MCF 10A (cell line): ENCODE results near the gene SQOR. TPM values are rescaled to one million over a fixed set of nuclear protein-coding genes. Genes with fewer than 3 reads are reported as not detected.
A peak's percentile ranks its signal among the peaks of the same experiment; 100 is the strongest.

ENCODE experiments used
- BruUV-seq: library from RNA; stranded (reverse); fragments of 400-500 nt; replicated peaks from 2 replicates; lab custom pipeline; 2021; lab: Mats Ljungman, UMichigan
- CTCF ChIA-PET: fragments of 300-600 bp; sonication (Branson Sonifier 250); formaldehyde crosslinking; extraction: SDS; loops from one replicate; lab custom pipeline; 2021; ENCODE audit warnings: antibody characterized with exemption, inconsistent platforms; lab: Yijun Ruan, JAX
- POLR2A ChIA-PET: fragments of 300-600, 350-650 bp; sonication (Branson Sonifier 250); formaldehyde crosslinking; extraction: SDS; loops from one replicate; lab custom pipeline; 2020; ENCODE audit warnings: antibody characterized with exemption, inconsistent platforms; lab: Yijun Ruan, JAX
- DNase-seq: peaks from one replicate; pipeline ENCODE4 v3.0.0-alpha.2; 2018; ENCODE audit not compliant: unreplicated experiment
- H3K27ac Mint-ChIP-seq: one replicate; pipeline ENCODE4 v1.8.0; 2022; ENCODE audit warnings: mild to moderate bottlenecking, low read depth, mixed read lengths; ENCODE audit not compliant: unreplicated experiment
- H3K27me3 Mint-ChIP-seq: one replicate; pipeline ENCODE4 v1.8.0; 2022; ENCODE audit warnings: mixed read lengths; ENCODE audit not compliant: insufficient read depth, unreplicated experiment
- H3K36me3 Mint-ChIP-seq: one replicate; pipeline ENCODE4 v1.8.0; 2022; ENCODE audit warnings: mild to moderate bottlenecking, moderate library complexity, mixed read lengths; ENCODE audit not compliant: insufficient read depth, unreplicated experiment
- H3K4me1 Mint-ChIP-seq: one replicate; pipeline ENCODE4 v1.8.0; 2022; ENCODE audit warnings: mixed read lengths; ENCODE audit not compliant: insufficient read depth, unreplicated experiment
- H3K4me3 Mint-ChIP-seq: one replicate; pipeline ENCODE4 v1.8.0; 2022; ENCODE audit warnings: mild to moderate bottlenecking, moderate library complexity, mixed read lengths; ENCODE audit not compliant: unreplicated experiment
- H3K9me3 Mint-ChIP-seq: one replicate; pipeline ENCODE4 v1.8.0; 2022; ENCODE audit warnings: mixed read lengths; ENCODE audit not compliant: unreplicated experiment
- CTCF ChIP-seq: fragments of 200-600 bp; IDR thresholded peaks from one replicate; pipeline ENCODE4 v1.8.0; 2022; ENCODE audit warnings: antibody characterized with exemption, mild to moderate bottlenecking; ENCODE audit not compliant: unreplicated experiment
- intact Hi-C: fragments of 100-400 bp; cut with micrococcal nuclease; formaldehyde crosslinking; loops from 2 replicates; pipeline ENCODE4 v1.14.1; 2022
- total RNA-seq: library from RNA; stranded (reverse); gene quantifications from 2 replicates; pipeline ENCODE4 v1.2.3, GENCODE V29; 2022

Gene SQOR
- total RNA-seq, 1 experiment from 2014 or later = 75.0 TPM

DNA sequence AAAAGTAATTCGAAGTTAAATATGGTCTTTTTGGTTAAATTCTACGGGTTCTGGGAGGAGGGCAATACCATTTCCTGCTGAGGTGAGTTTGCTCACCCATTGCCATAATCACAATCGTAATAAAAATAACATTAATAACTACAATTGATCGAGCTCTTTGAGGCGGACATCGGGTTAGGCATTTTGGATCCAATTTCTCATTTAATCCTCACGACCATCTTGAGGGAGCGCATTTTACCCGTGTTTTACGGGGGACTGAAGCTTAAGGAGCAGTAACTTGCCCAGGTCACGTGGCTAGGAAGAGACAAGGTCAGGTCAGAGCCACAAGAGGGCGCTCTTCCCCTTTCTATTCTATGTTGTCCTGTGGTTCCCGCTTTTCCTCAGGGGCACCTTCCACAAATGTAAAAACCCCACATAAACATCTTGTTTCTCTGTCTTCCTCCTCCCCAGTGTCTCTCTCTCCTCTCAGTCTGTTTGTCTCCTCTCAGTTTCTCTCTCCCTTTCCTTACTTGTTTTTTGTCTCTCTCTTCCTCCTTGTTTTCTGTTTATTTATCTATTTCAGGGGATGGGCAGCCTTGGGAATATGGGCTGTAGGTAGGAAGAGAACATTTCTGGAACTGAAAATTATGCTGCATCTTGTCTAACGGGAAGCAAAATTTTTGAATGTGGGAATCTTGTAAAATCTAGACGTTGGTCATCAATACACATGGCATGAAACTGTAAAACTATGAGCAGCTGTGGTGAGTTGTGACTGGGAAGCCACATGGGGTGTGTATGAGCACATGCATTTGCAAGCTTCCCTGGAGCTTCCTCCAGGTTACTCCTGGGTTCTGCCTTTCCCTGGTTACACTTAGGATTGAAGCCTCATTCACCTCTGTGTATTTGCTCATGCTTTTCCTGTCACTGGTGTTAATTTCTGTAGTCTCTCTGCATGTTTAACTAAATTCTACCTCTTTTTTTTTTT, 71.0 kb downstream of the SQOR start:
- H3K27me3 Mint-ChIP-seq = no peaks in the 10 kb centered on the region
- peak; percentile 79 for TF ChIP-seq CTCF
- H3K4me3 Mint-ChIP-seq = peak overlapping the region; percentile 87
- H3K36me3 Mint-ChIP-seq = no peaks in the 10 kb centered on the region
- H3K4me1 Mint-ChIP-seq = peaks cover 22% of the 10 kb centered on the region
- TSS peak; percentile 24 for BruUV-seq
- POLR2A ChIA-PET = interaction anchor here (0.5 to 1.4 kb wide), 9 partner anchors 68 to 614 kb away, joined by 3 to 6 read pairs (median 4); partner anchors contain the start of genes BLOC1S6 and SQOR
- intact Hi-C loops = loop anchor here (5.0 kb wide), 2 partner anchors 248 to 607 kb away; no protein-coding TSS in a partner anchor
- no peaks in the 10 kb centered on the region for H3K9me3 Mint-ChIP-seq
- CTCF ChIA-PET = interaction anchor here (0.6 to 3.1 kb wide), 68 partner anchors 8 to 1490 kb away, joined by 3 to 51 read pairs (median 4); no protein-coding TSS in a partner anchor
- peak; percentile 86 for DNase-seq
- peak overlapping the region; percentile 79 for H3K27ac Mint-ChIP-seq

GRCh38 chr15:45710657-45711056, 75.8 kb downstream of the SQOR start:
- no peak for DNase-seq
- BruUV-seq = no TSS peak
- ChIA-PET CTCF (interaction anchor here (0.5 kb wide), 1 partner anchor 994 kb away, joined by 3 read pairs; no protein-coding TSS in a partner anchor), POLR2A (no interaction called here)
- no peak overlapping the region for H3K27ac Mint-ChIP-seq
- intact Hi-C loops = loop anchor here (5.0 kb wide), 2 partner anchors 377 to 582 kb away; no protein-coding TSS in a partner anchor
- H3K27me3 Mint-ChIP-seq = peaks cover 24% of the 10 kb centered on the region
- H3K36me3 Mint-ChIP-seq = no peaks in the 10 kb centered on the region
- no peaks in the 10 kb centered on the region for H3K9me3 Mint-ChIP-seq
- TF ChIP-seq CTCF = no peak
- H3K4me3 Mint-ChIP-seq = no peak overlapping the region
- H3K4me1 Mint-ChIP-seq = peaks cover 13% of the 10 kb centered on the region

DNA sequence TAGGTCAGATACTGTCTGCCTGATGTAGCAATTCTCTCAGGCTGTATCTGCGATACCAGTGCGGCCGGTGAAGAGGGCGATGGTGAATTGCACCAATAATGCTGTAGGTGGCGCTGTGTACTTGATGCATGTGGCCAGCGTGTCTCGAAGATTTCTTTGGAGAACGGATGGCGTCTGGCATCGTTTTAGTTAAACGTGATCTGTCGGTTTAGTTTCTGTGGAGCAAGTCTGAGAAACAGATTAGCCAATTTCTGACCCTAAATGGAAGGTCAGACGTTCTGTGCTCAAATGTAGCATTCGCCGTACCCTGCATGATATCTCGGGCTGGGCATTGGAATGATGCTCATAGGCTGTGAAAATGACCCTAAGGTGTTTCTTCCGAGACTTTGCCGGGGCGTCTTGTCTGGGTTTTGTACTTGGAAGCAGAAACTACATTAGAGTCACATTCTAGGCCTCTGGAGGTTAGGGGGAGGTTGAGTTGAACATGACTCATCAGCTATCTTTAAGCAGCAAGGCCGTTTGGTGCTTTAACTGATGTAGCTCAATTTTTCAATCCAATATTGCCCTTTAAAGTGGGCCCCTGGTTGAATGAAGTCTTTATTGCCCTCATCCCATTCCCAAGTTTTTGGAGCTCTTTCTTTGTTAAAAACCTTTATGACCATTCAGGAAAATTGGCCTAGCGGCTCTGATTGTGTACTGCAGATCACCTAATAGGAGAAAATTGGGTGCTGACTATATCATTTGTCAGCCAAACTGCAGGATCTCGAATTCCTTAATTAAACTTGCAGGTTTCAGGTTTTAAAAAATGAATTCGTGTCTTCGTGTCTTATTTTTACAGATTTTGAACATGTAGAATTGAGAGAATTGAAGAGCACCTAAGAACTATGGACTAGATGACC, 80.0 kb downstream of the SQOR start:
- H3K4me3 Mint-ChIP-seq = no peak overlapping the region
- ChIA-PET CTCF (interaction anchor here (0.6 to 4.7 kb wide), 28 partner anchors 10 to 1475 kb away, joined by 3 to 74 read pairs (median 5); no protein-coding TSS in a partner anchor), POLR2A (interaction anchor here (0.8 kb wide), 1 partner anchor 651 kb away, joined by 3 read pairs; no protein-coding TSS in a partner anchor)
- intact Hi-C loops = loop anchor here (1.0 to 5.0 kb wide), 3 partner anchors 75 to 577 kb away; no protein-coding TSS in a partner anchor
- BruUV-seq = no TSS peak
- DNase-seq = peak; percentile 75
- no peaks in the 10 kb centered on the region for H3K9me3 Mint-ChIP-seq
- TF ChIP-seq CTCF = peak; percentile 95
- peaks cover 24% of the 10 kb centered on the region for H3K27me3 Mint-ChIP-seq
- no peak overlapping the region for H3K27ac Mint-ChIP-seq
- peaks cover 8% of the 10 kb centered on the region for H3K4me1 Mint-ChIP-seq
- no peaks in the 10 kb centered on the region for H3K36me3 Mint-ChIP-seq
